ENCODE measurements around the gene ARL8A.
A peak's percentile ranks its signal among the peaks of the same experiment; 100 is the strongest.
"Not testable (repeated sequence)": the region's sequence is repeated elsewhere in the genome, so short reads cannot be mapped to it uniquely, and the experiment has no call there.

ARL8A gene

GRCh38 chr1:202156590-202156989 lies 12.1 kb upstream of the ARL8A start:
- no peak for DNase-seq

GRCh38 chr1:202155478-202156021 lies 11.0 kb upstream of the ARL8A start:
- no peak for DNase-seq

- peak in 1 of 2 donors; percentile 32 for DNase-seq
Measured at GRCh38 chr1:202154766-202155477, 10.4 kb upstream of the ARL8A start.

GRCh38 chr1:202154148-202154765 lies 9.7 kb upstream of the ARL8A start:
- no peak for DNase-seq

GRCh38 chr1:202153284-202153683 lies 8.7 kb upstream of the ARL8A start:
- no peak for DNase-seq

- no peak for DNase-seq
Measured at GRCh38 chr1:202152399-202152798, 7.9 kb upstream of the ARL8A start.

GRCh38 chr1:202151045-202151444 lies 6.5 kb upstream of the ARL8A start:
- no peak for DNase-seq

- no peak for DNase-seq
Measured at GRCh38 chr1:202150602-202151001, 6.1 kb upstream of the ARL8A start.

- DNase-seq: no peak
Measured at GRCh38 chr1:202150187-202150586, 5.7 kb upstream of the ARL8A start.

- DNase-seq: no peak
Measured at GRCh38 chr1:202149566-202149965, 5.0 kb upstream of the ARL8A start.

- DNase-seq: no peak
Measured at GRCh38 chr1:202148391-202148790, 3.9 kb upstream of the ARL8A start.

GRCh38 chr1:202146993-202147392 lies 2.5 kb upstream of the ARL8A start:
- no peak for DNase-seq

- DNase-seq: no peak
Measured at GRCh38 chr1:202146279-202146678, 1.7 kb upstream of the ARL8A start.

GRCh38 chr1:202145744-202146140 lies 1.2 kb upstream of the ARL8A start:
- DNase-seq: not testable (repeated sequence)

- DNase-seq: peak in 1 of 2 donors; percentile 42
Measured at GRCh38 chr1:202145068-202145743, 669 bp upstream of the ARL8A start.

- DNase-seq: no peak
Measured at GRCh38 chr1:202143768-202144401, 652 bp downstream of the ARL8A start.

GRCh38 chr1:202143011-202143767 lies 1.3 kb downstream of the ARL8A start:
- DNase-seq: no peak

GRCh38 chr1:202141468-202141867 lies 3.1 kb downstream of the ARL8A start:
- DNase-seq: not testable (repeated sequence)

GRCh38 chr1:202140833-202141232 lies 3.7 kb downstream of the ARL8A start:
- DNase-seq: no peak

- peak; percentile 44 to 48 for DNase-seq
Measured at GRCh38 chr1:202135221-202135721, 9.3 kb downstream of the ARL8A start.

GRCh38 chr1:202134645-202135172 lies 9.8 kb downstream of the ARL8A start:
- no peak for DNase-seq

GRCh38 chr1:202133989-202134388 lies 10.5 kb downstream of the ARL8A start:
- no peak for DNase-seq
